ENCODE data around the gene SLC26A6. TPM values are rescaled to one million over a fixed set of nuclear protein-coding genes. Genes with fewer than 3 reads are reported as not detected.

The SLC26A6 gene
- total RNA-seq, 1 experiment from 2014 or later = 54.7 TPM

- TF ChIP-seq, protein P1, sequence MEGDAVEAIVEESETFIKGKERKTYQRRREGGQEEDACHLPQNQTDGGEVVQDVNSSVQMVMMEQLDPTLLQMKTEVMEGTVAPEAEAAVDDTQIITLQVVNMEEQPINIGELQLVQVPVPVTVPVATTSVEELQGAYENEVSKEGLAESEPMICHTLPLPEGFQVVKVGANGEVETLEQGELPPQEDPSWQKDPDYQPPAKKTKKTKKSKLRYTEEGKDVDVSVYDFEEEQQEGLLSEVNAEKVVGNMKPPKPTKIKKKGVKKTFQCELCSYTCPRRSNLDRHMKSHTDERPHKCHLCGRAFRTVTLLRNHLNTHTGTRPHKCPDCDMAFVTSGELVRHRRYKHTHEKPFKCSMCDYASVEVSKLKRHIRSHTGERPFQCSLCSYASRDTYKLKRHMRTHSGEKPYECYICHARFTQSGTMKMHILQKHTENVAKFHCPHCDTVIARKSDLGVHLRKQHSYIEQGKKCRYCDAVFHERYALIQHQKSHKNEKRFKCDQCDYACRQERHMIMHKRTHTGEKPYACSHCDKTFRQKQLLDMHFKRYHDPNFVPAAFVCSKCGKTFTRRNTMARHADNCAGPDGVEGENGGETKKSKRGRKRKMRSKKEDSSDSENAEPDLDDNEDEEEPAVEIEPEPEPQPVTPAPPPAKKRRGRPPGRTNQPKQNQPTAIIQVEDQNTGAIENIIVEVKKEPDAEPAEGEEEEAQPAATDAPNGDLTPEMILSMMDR (IDR thresholded peaks at IDR 0.05; ENCODE audit: insufficient read depth in 1 of 2, low read depth in 1 of 2, low read length in 1 of 2, severe bottlenecking in 1 of 2, unreplicated experiment in 1 of 2) = no peak
These were observed 21.6 kb upstream of the SLC26A6 start for GRCh38 chr3:48656841-48657281.

GRCh38 chr3:48656061-48656840 is 21.0 kb upstream of the SLC26A6 start:
- BruUV-seq (replicated peaks) = no TSS peak
- H3K27me3 Mint-ChIP-seq (ENCODE audit: insufficient read depth, unreplicated experiment) = no peaks in the 10 kb centered on the region
- Histone ChIP-seq H3K4me1 (no peaks in the 10 kb centered on the region), H3K27me3 (replicated peaks; ENCODE audit: control insufficient read depth, insufficient read depth, low read length) (no peaks in the 10 kb centered on the region), H3K36me3 (ENCODE audit: control insufficient read depth, insufficient read depth, low read length) (peaks cover 11% of the 10 kb centered on the region), H3K4me3 (ENCODE audit: low read depth, low read length) (no peak overlapping the region), H3K9me3 (no peaks in the 10 kb centered on the region)
- H3K36me3 Mint-ChIP-seq (ENCODE audit: insufficient read depth, unreplicated experiment) = peaks cover 77% of the 10 kb centered on the region
- DNase-seq = no peak
- POLR2A ChIA-PET = no interaction called here
- no peak overlapping the region for H3K27ac Mint-ChIP-seq (ENCODE audit: unreplicated experiment)
- TF ChIP-seq, protein P1 (IDR thresholded peaks at IDR 0.05; ENCODE audit: insufficient read depth in 1 of 2, low read depth in 1 of 2, low read length in 1 of 2, severe bottlenecking in 1 of 2, unreplicated experiment in 1 of 2) = no peak
- CTCF ChIA-PET = no interaction called here
- H3K4me1 Mint-ChIP-seq (ENCODE audit: low read depth, unreplicated experiment) = no peaks in the 10 kb centered on the region
- intact Hi-C loops (cut with micrococcal nuclease; ENCODE audit: unreplicated experiment) = no loop called here
- H3K4me3 Mint-ChIP-seq (ENCODE audit: unreplicated experiment) = no peak overlapping the region
- no peaks in the 10 kb centered on the region for H3K9me3 Mint-ChIP-seq (ENCODE audit: unreplicated experiment)

More at GRCh38 chr3:48656841-48657281, 21.6 kb upstream of the SLC26A6 start:
- no TSS peak for BruUV-seq (replicated peaks)
- Histone ChIP-seq H3K4me3 (ENCODE audit: low read depth, low read length) (no peak overlapping the region), H3K36me3 (ENCODE audit: control insufficient read depth, insufficient read depth, low read length) (peaks cover 10% of the 10 kb centered on the region), H3K9me3 (no peaks in the 10 kb centered on the region), H3K27me3 (replicated peaks; ENCODE audit: control insufficient read depth, insufficient read depth, low read length) (no peaks in the 10 kb centered on the region), H3K4me1 (peaks cover under 1% of the 10 kb centered on the region; the same call in 1 of the 2 replicates)
- intact Hi-C loops (cut with micrococcal nuclease; ENCODE audit: unreplicated experiment) = no loop called here
- Mint-ChIP-seq H3K9me3 (ENCODE audit: unreplicated experiment) (no peaks in the 10 kb centered on the region), H3K27ac (ENCODE audit: unreplicated experiment) (no peak overlapping the region), H3K36me3 (ENCODE audit: insufficient read depth, unreplicated experiment) (peaks cover 81% of the 10 kb centered on the region), H3K4me3 (ENCODE audit: unreplicated experiment) (no peak overlapping the region), H3K27me3 (ENCODE audit: insufficient read depth, unreplicated experiment) (no peaks in the 10 kb centered on the region), H3K4me1 (ENCODE audit: low read depth, unreplicated experiment) (no peaks in the 10 kb centered on the region)
- DNase-seq = no peak
- POLR2A ChIA-PET = no interaction called here
- CTCF ChIA-PET = no interaction called here

DNA sequence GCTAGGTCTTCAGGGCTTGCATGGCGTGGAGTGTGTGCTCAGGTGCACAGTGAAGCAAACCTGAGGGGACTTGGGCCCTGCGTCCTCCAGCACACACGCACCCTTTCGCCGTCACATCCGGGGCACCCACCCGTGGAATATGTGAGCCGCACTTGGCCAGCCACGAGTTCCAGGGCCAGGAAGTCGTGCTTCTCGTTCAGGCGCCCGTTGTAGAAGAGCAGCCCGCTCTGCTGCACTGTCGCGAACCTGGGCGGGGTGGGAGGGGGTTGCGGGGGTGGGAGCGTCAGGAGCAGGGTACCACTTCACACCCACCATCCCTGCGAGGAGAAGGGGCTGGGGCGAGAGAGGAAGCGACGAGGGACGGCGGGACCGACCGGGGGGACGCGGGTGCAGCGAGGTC is 20.3 kb upstream of the SLC26A6 start:
- Histone ChIP-seq H3K27me3 (replicated peaks; ENCODE audit: control insufficient read depth, insufficient read depth, low read length) (no peaks in the 10 kb centered on the region), H3K36me3 (ENCODE audit: control insufficient read depth, insufficient read depth, low read length) (peaks cover 11% of the 10 kb centered on the region), H3K9me3 (no peaks in the 10 kb centered on the region), H3K4me1 (no peaks in the 10 kb centered on the region), H3K4me3 (ENCODE audit: low read depth, low read length) (no peak overlapping the region)
- peaks cover 76% of the 10 kb centered on the region for H3K36me3 Mint-ChIP-seq (ENCODE audit: insufficient read depth, unreplicated experiment)
- intact Hi-C loops (cut with micrococcal nuclease; ENCODE audit: unreplicated experiment) = no loop called here
- DNase-seq = no peak
- H3K4me3 Mint-ChIP-seq (ENCODE audit: unreplicated experiment) = no peak overlapping the region
- BruUV-seq (replicated peaks) = no TSS peak
- no peaks in the 10 kb centered on the region for H3K27me3 Mint-ChIP-seq (ENCODE audit: insufficient read depth, unreplicated experiment)
- ChIA-PET CTCF (no interaction called here), POLR2A (no interaction called here)
- H3K4me1 Mint-ChIP-seq (ENCODE audit: low read depth, unreplicated experiment) = no peaks in the 10 kb centered on the region
- H3K9me3 Mint-ChIP-seq (ENCODE audit: unreplicated experiment) = no peaks in the 10 kb centered on the region
- TF ChIP-seq, protein P1 (IDR thresholded peaks at IDR 0.05; ENCODE audit: insufficient read depth in 1 of 2, low read depth in 1 of 2, low read length in 1 of 2, severe bottlenecking in 1 of 2, unreplicated experiment in 1 of 2) = no peak
- no peak overlapping the region for H3K27ac Mint-ChIP-seq (ENCODE audit: unreplicated experiment)
